ENCODE results near the gene SETD2. TPM values are rescaled to one million over a fixed set of nuclear protein-coding genes. Genes with fewer than 3 reads are reported as not detected.
"Not testable (repeated sequence)": the region's sequence is repeated elsewhere in the genome, so short reads cannot be mapped to it uniquely, and the experiment has no call there.

Gene SETD2
- total and polyA plus RNA-seq, 2 donors from 2014 or later = 10.5 to 49.9 TPM

DNA sequence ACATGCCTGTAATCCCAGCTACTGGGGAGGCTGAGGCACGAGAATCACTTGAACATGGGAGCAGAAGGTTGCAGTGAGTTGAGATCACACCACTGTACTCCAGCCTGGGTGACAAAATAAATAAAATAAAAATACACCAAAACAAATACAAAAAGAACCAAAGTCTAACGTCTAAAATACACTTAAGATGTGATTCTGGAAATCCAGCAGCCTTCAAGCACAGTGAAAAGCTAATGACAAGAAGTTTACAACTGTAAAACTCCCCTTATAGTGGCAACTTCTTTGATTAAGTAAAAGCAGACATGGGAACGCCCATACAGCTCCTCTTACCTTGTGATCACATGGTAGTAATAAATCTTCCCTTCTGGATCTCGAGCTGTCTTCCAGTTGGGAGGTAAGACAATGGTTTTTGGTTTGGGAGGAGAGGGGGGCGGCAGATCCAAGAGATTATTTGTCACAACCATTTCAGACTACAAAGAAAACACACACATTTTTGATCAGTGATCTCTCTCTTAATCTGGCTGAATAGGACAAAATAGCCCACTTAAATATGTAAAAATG, 121.6 kb downstream of the SETD2 start:
- H3K9me3 ChIP-seq (ENCODE audit: control insufficient read depth in 2 of 3, insufficient read depth in 1 of 3, low read length in 3 of 3) = no peaks in the 10 kb centered on the region
- H3K4me3 ChIP-seq (ENCODE audit: low read length in 3 of 3) = no peak overlapping the region
- TF ChIP-seq, protein P1, sequence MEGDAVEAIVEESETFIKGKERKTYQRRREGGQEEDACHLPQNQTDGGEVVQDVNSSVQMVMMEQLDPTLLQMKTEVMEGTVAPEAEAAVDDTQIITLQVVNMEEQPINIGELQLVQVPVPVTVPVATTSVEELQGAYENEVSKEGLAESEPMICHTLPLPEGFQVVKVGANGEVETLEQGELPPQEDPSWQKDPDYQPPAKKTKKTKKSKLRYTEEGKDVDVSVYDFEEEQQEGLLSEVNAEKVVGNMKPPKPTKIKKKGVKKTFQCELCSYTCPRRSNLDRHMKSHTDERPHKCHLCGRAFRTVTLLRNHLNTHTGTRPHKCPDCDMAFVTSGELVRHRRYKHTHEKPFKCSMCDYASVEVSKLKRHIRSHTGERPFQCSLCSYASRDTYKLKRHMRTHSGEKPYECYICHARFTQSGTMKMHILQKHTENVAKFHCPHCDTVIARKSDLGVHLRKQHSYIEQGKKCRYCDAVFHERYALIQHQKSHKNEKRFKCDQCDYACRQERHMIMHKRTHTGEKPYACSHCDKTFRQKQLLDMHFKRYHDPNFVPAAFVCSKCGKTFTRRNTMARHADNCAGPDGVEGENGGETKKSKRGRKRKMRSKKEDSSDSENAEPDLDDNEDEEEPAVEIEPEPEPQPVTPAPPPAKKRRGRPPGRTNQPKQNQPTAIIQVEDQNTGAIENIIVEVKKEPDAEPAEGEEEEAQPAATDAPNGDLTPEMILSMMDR (IDR thresholded peaks at IDR 0.05; ENCODE audit: borderline replicate concordance, extremely low read depth, insufficient read depth) = no peak
- intact Hi-C loops (cut with DNase I) = no loop called here
- H3K9ac ChIP-seq (ENCODE audit: low read length in 3 of 3) = no peak overlapping the region
- DNase-seq (peak in 2 of 5 donors; percentile 35 to 48), FAIRE-seq (no peak)
- no peaks in the 10 kb centered on the region for H3K27me3 ChIP-seq (ENCODE audit: control insufficient read depth, insufficient read depth, low read length)
- H3K36me3 ChIP-seq (ENCODE audit: control insufficient read depth in 2 of 3, insufficient read depth in 3 of 3, low read length in 3 of 3) = peaks cover 7 to 38% (median 18%) of the 10 kb centered on the region in 3 donors
- no peaks in the 10 kb centered on the region for H3K4me1 ChIP-seq (ENCODE audit: control insufficient read depth in 2 of 3, insufficient read depth in 2 of 3, low read depth in 1 of 3, low read length in 3 of 3)
- no peak overlapping the region for H3K27ac ChIP-seq (ENCODE audit: low read depth in 2 of 2, low read length in 2 of 2)

DNA sequence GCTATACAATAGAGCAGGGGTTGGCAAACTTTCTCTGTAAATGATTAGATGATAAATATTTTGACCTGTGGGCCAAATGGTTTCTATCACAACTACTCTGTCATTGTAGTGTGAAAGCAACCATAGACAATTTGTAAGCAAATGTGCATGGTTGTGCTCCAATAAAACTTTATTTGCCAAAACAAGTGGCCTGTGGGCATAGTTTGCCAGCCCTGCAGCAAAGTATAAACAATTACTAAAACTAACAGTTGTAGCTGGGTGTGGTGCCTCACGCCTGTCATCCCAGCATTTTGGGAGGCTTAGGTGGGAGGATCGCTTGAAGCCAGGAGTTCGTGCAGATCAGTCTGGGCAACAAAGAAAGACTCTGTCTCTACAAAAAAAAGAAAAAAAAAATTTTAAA, 122.8 kb downstream of the SETD2 start:
- no peak for DNase-seq
- Histone ChIP-seq H3K9ac (ENCODE audit: low read length in 3 of 3) (no peak overlapping the region), H3K27me3 (ENCODE audit: control insufficient read depth, insufficient read depth, low read length) (no peaks in the 10 kb centered on the region), H3K4me1 (ENCODE audit: control insufficient read depth in 2 of 3, insufficient read depth in 2 of 3, low read depth in 1 of 3, low read length in 3 of 3) (no peaks in the 10 kb centered on the region), H3K4me3 (ENCODE audit: low read length in 3 of 3) (no peak overlapping the region), H3K36me3 (ENCODE audit: control insufficient read depth in 2 of 3, insufficient read depth in 3 of 3, low read length in 3 of 3) (peaks cover 7 to 42% (median 18%) of the 10 kb centered on the region in 3 donors), H3K9me3 (ENCODE audit: control insufficient read depth in 2 of 3, insufficient read depth in 1 of 3, low read length in 3 of 3) (no peaks in the 10 kb centered on the region), H3K27ac (ENCODE audit: low read depth in 2 of 2, low read length in 2 of 2) (no peak overlapping the region)
- TF ChIP-seq, protein P1 (IDR thresholded peaks at IDR 0.05; ENCODE audit: borderline replicate concordance, extremely low read depth, insufficient read depth) = no peak
- no peak for FAIRE-seq
- intact Hi-C loops (cut with DNase I) = no loop called here

DNA sequence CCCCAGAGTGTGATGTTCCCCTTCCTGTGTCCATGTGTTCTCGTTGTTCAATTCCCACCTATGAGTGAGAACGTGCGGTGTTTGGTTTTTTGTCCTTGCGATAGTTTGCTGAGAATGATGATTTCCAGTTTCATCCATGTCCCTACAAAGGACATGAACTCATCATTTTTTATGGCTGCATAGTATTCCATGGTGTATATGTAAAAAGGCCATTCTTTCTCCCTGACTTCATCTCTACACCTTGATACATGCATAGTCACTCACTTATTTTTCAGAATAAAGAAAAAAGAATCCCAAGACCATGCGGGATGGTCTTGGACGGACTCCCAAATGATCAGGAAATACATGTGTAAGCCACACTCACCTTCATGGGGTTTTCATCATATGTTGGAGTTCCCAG, 126.6 kb downstream of the SETD2 start:
- FAIRE-seq; H3K27ac ChIP-seq (ENCODE audit: low read depth in 2 of 2, low read length in 2 of 2); intact Hi-C loops (cut with DNase I); H3K9me3 ChIP-seq (ENCODE audit: control insufficient read depth in 2 of 3, insufficient read depth in 1 of 3, low read length in 3 of 3); H3K4me3 ChIP-seq (ENCODE audit: low read length in 3 of 3); H3K4me1 ChIP-seq (ENCODE audit: control insufficient read depth in 2 of 3, insufficient read depth in 2 of 3, low read depth in 1 of 3, low read length in 3 of 3); H3K9ac ChIP-seq (ENCODE audit: low read length in 3 of 3); H3K27me3 ChIP-seq (ENCODE audit: control insufficient read depth, insufficient read depth, low read length); DNase-seq: not testable (repeated sequence)
- peaks cover 9 to 60% (median 18%) of the 10 kb centered on the region in 3 donors for H3K36me3 ChIP-seq (ENCODE audit: control insufficient read depth in 2 of 3, insufficient read depth in 3 of 3, low read length in 3 of 3)

DNA sequence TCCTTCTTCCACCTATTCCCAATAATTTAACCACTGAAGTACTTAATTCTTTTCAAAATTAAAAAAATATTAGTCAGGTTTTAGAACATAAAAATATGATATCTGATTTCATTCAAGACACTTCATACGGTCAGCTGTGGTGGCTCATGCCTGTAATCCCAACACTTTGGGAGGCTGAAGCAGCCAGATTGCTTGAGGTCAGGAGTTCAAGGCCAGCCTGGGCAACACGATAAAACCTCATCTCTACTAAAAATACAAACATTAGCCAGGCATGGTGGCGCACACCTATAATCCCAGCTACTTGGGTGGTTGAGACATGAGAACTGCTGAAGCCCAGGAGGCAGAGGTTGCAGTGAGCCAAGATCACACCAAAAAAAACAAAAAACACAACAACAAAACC, 127.8 kb downstream of the SETD2 start:
- Histone ChIP-seq H3K4me3 (ENCODE audit: low read length in 3 of 3) (no peak overlapping the region), H3K27me3 (ENCODE audit: control insufficient read depth, insufficient read depth, low read length) (no peaks in the 10 kb centered on the region), H3K36me3 (ENCODE audit: control insufficient read depth in 2 of 3, insufficient read depth in 3 of 3, low read length in 3 of 3) (peaks cover 9 to 49% (median 15%) of the 10 kb centered on the region in 3 donors), H3K4me1 (ENCODE audit: control insufficient read depth in 2 of 3, insufficient read depth in 2 of 3, low read depth in 1 of 3, low read length in 3 of 3) (peaks cover 0 to 4% (median 0%) of the 10 kb centered on the region in 3 donors), H3K9me3 (ENCODE audit: control insufficient read depth in 2 of 3, insufficient read depth in 1 of 3, low read length in 3 of 3) (no peaks in the 10 kb centered on the region), H3K27ac (ENCODE audit: low read depth in 2 of 2, low read length in 2 of 2) (no peak overlapping the region), H3K9ac (ENCODE audit: low read length in 3 of 3) (no peak overlapping the region)
- TF ChIP-seq, protein P1 (IDR thresholded peaks at IDR 0.05; ENCODE audit: borderline replicate concordance, extremely low read depth, insufficient read depth) = no peak
- intact Hi-C loops (cut with DNase I) = no loop called here
- no peak for FAIRE-seq
- DNase-seq = no peak

Measured in kidney (tissue), 14 donors.